ENCODE results near the gene ZNF345. TPM values are rescaled to one million over a fixed set of nuclear protein-coding genes. Genes with fewer than 3 reads are reported as not detected.

ZNF345 gene
- total RNA-seq, 1 donor from 2014 or later = 6.9 TPM

DNA sequence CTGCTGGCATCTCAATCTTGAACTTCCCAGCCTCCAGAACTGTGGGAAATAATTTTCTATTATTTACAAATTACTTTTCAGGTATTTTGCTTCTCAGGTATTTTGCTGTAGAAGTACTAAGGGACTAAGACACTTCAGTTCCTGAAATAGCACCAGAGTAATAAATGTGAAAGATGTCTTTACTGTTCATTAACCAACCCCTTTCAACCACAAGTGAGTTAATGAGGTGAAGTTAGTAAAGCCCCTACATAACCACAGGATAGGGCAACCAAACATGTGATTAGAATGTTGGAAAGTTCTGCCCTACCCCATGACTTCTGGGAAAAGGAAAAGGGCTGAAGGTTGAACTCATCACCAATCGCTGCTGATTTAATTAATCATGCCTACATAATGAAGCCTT is 2.7 kb upstream of the ZNF345 start:
- Histone ChIP-seq H3K4me3 (no peak overlapping the region), H3K4me1 (peaks cover 24% of the 10 kb centered on the region), H3K9me3 (no peaks in the 10 kb centered on the region), H3K27me3 (no peaks in the 10 kb centered on the region), H3K27ac (no peak overlapping the region), H3K36me3 (peaks cover 0 to 17% of the 10 kb centered on the region in 2 donors)
- no peak for DNase-seq (ENCODE audit: extremely low spot score in 2 of 2)
- TF ChIP-seq, protein P1, sequence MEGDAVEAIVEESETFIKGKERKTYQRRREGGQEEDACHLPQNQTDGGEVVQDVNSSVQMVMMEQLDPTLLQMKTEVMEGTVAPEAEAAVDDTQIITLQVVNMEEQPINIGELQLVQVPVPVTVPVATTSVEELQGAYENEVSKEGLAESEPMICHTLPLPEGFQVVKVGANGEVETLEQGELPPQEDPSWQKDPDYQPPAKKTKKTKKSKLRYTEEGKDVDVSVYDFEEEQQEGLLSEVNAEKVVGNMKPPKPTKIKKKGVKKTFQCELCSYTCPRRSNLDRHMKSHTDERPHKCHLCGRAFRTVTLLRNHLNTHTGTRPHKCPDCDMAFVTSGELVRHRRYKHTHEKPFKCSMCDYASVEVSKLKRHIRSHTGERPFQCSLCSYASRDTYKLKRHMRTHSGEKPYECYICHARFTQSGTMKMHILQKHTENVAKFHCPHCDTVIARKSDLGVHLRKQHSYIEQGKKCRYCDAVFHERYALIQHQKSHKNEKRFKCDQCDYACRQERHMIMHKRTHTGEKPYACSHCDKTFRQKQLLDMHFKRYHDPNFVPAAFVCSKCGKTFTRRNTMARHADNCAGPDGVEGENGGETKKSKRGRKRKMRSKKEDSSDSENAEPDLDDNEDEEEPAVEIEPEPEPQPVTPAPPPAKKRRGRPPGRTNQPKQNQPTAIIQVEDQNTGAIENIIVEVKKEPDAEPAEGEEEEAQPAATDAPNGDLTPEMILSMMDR (IDR thresholded peaks at IDR 0.05) = no peak
- TF ChIP-seq POLR2AphosphoS5 (IDR thresholded peaks at IDR 0.05; ENCODE audit: insufficient read depth in 1 of 2, low read depth in 1 of 2) (no peak), POLR2A (IDR thresholded peaks at IDR 0.05) (no peak)
- intact Hi-C loops (cut with DNase I) = no loop called here

DNA sequence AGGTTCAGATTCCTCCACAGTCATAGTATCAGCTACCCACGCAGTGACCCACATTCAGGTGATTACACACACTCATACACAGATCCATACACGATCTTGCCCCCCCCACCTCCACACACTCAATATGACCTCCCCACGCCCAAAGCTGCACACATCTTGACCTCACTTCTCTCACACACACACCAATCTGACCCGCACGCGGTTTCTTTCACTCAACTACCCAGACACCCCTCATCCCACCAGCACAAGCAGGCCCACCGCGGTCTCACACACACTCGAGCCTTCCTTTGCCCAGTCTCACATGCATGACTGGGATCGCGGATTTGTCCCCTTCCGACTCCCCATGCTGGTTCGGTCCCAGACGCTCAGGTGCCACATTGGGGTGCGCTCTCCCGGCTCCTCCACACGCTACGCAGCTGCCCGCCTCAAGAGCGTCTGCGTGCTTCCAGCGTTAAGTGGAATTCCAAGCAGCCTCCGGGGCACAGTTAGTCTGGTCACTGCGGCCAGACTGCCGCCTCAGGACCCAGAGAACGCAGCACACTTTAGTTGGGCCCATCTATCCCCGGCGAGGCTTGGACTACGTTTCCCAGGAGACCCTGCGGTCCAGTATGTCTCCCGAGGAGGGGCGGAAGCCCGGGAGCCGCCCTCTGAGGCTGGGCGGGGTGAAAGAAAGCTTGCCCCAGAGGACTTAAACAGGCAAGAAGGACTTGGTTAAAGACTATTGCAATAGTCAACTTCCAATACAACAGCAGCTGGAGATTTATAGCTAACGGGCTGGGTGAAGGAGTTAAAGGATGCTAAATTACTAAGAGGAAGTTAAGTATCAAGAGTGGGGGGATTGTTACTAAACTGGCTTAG is 746 bp upstream of the ZNF345 start:
- no peaks in the 10 kb centered on the region for H3K27me3 ChIP-seq
- intact Hi-C loops (cut with DNase I) = no loop called here
- H3K4me3 ChIP-seq = peak overlapping the region; percentile 66 to 80
- no peaks in the 10 kb centered on the region for H3K9me3 ChIP-seq
- peak in 1 of 2 donors; percentile 94 for DNase-seq (ENCODE audit: extremely low spot score in 2 of 2)
- peak; percentile 37 to 69 for TF ChIP-seq POLR2AphosphoS5 (IDR thresholded peaks at IDR 0.05; ENCODE audit: insufficient read depth in 1 of 2, low read depth in 1 of 2)
- TF ChIP-seq, protein P1 (IDR thresholded peaks at IDR 0.05) = no peak
- H3K27ac ChIP-seq = peak overlapping the region; percentile 94
- peaks cover 24% of the 10 kb centered on the region for H3K4me1 ChIP-seq
- H3K36me3 ChIP-seq = peaks cover 0 to 15% of the 10 kb centered on the region in 2 donors

GRCh38 chr19:36851898-36852297 is 1.2 kb downstream of the ZNF345 start:
- intact Hi-C loops (cut with DNase I) = no loop called here
- Histone ChIP-seq H3K9me3 (peaks cover 2% of the 10 kb centered on the region), H3K4me1 (peaks cover 24% of the 10 kb centered on the region), H3K27ac (no peak overlapping the region), H3K27me3 (no peaks in the 10 kb centered on the region), H3K36me3 (peaks cover 0 to 33% of the 10 kb centered on the region in 2 donors), H3K4me3 (peak overlapping the region in 1 of 2 donors; percentile 66)
- no peak for DNase-seq (ENCODE audit: extremely low spot score in 2 of 2)
- TF ChIP-seq POLR2A (IDR thresholded peaks at IDR 0.05) (no peak), POLR2AphosphoS5 (IDR thresholded peaks at IDR 0.05; ENCODE audit: insufficient read depth in 1 of 2, low read depth in 1 of 2) (no peak)
- TF ChIP-seq, protein P1 (IDR thresholded peaks at IDR 0.05) = no peak

GRCh38 chr19:36876993-36877938 is 26.6 kb downstream of the ZNF345 start:
- H3K4me1 ChIP-seq = no peaks in the 10 kb centered on the region
- no peak overlapping the region for H3K4me3 ChIP-seq
- TF ChIP-seq POLR2A (IDR thresholded peaks at IDR 0.05) (no peak), POLR2AphosphoS5 (IDR thresholded peaks at IDR 0.05; ENCODE audit: insufficient read depth in 1 of 2, low read depth in 1 of 2) (no peak)
- TF ChIP-seq, protein P1 (IDR thresholded peaks at IDR 0.05) = no peak
- peaks cover 4 to 82% of the 10 kb centered on the region in 2 donors for H3K36me3 ChIP-seq
- intact Hi-C loops (cut with DNase I) = loop anchor here (10.0 kb wide), 1 partner anchor 132 kb away; no protein-coding TSS in a partner anchor
- DNase-seq (ENCODE audit: extremely low spot score in 2 of 2) = no peak
- no peak overlapping the region for H3K27ac ChIP-seq
- no peaks in the 10 kb centered on the region for H3K27me3 ChIP-seq
- H3K9me3 ChIP-seq = peaks cover 81% of the 10 kb centered on the region

Data from vagina (tissue), 2 donors.